Osteoblast (primary cell): ENCODE results near the gene DBH. TPM values are rescaled to one million over a fixed set of nuclear protein-coding genes. Genes with fewer than 3 reads are reported as not detected.

Experiments used
- DNase-seq: peaks from one replicate; pipeline ENCODE4 v3.0.0; 2011; ENCODE audit warnings: low spot score, mixed read lengths; ENCODE audit not compliant: insufficient read length; ENCODE audit errors: missing footprints
- H2AFZ ChIP-seq: 2 replicates; pipeline ENCODE4 v1.6.0; 2011; ENCODE audit warnings: mild to moderate bottlenecking, low read length
- H3K27ac ChIP-seq: 2 replicates; pipeline ENCODE4 v1.5.1; 2011; ENCODE audit warnings: mild to moderate bottlenecking, low read depth, low read length, moderate library complexity
- H3K27me3 ChIP-seq: 2 replicates; pipeline ENCODE4 v1.6.0; 2012; ENCODE audit warnings: mild to moderate bottlenecking, control low read depth, inconsistent platforms, low read length, moderate library complexity; ENCODE audit not compliant: insufficient read depth
- H3K36me3 ChIP-seq: 2 replicates; pipeline ENCODE4 v1.5.1; 2011; ENCODE audit warnings: mild to moderate bottlenecking, low read length, control low read depth, moderate library complexity; ENCODE audit not compliant: insufficient read depth
- H3K4me1 ChIP-seq: 2 replicates; pipeline ENCODE4 v1.5.1; 2011; ENCODE audit warnings: mild to moderate bottlenecking, low read length, control low read depth, moderate library complexity; ENCODE audit not compliant: insufficient read depth
- H3K4me2 ChIP-seq: 2 replicates; pipeline ENCODE4 v1.6.0; 2011; ENCODE audit warnings: mild to moderate bottlenecking, low read length; ENCODE audit not compliant: insufficient read depth
- H3K4me3 ChIP-seq: fragments of 200-600 bp; sonication (generic); 3 replicates; pipeline ENCODE4 v1.5.1; 2012; ENCODE audit warnings: mild to moderate bottlenecking, low read length, inconsistent platforms; ENCODE audit not compliant: insufficient read depth
- H3K79me2 ChIP-seq: 2 replicates; pipeline ENCODE4 v1.6.0; 2012; ENCODE audit warnings: mild to moderate bottlenecking, low read length, control low read depth, inconsistent platforms; ENCODE audit not compliant: insufficient read depth
- H3K9me3 ChIP-seq: 2 replicates; pipeline ENCODE4 v1.5.1; 2011; ENCODE audit warnings: low read depth, low read length, control low read depth
- H4K20me1 ChIP-seq: 2 replicates; pipeline ENCODE4 v1.6.0; 2012; ENCODE audit warnings: mild to moderate bottlenecking, low read length, control low read depth; ENCODE audit not compliant: insufficient read depth
- total RNA-seq: library from RNA; depleted of rRNA; stranded (reverse); fragments of >200 nt; gene quantifications from 2 replicates; pipeline ENCODE4 v1.2.3, GENCODE V29; 2012
- TF ChIP-seq, protein P1 (sequence below): IDR thresholded peaks from 2 replicates; pipeline ENCODE4 v1.5.1; 2011; ENCODE audit warnings: mild to moderate bottlenecking, low read depth, low read length, moderate library complexity; ENCODE audit errors: extremely low read depth

DBH gene
- total RNA-seq, 1 donor: not detected

DNA sequence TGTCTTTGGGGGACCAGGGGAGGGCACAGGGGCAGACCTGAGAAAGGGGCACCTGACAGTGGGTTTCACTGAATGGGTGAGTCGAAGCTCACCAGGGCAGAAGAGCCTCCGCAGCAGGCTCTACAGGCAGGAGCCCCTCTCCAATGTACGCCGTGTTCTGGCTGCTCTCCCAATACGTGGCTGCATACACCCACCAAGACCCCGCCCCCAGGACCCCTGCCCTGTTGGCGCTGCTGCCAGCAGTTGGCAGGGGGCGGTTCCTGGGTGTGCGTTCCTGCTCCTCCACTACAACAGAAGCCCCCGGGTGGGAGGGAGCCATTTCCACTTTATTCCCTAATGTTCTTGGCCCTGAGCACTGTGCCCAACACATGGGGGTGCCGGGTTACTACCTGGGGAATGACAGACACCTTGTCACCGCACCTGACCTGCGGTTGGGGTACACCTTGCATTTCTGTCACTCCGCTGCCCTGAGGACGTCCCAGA, 71.6 kb downstream of the DBH start:
- Histone ChIP-seq H3K36me3 (no peaks in the 10 kb centered on the region), H2AFZ (no peak overlapping the region), H3K27me3 (no peaks in the 10 kb centered on the region), H3K4me3 (no peak overlapping the region), H3K9me3 (no peaks in the 10 kb centered on the region), H3K79me2 (no peaks in the 10 kb centered on the region), H4K20me1 (no peaks in the 10 kb centered on the region), H3K4me2 (no peak overlapping the region), H3K27ac (peak overlapping the region; percentile 62), H3K4me1 (peaks cover 33% of the 10 kb centered on the region)
- TF ChIP-seq, protein P1, sequence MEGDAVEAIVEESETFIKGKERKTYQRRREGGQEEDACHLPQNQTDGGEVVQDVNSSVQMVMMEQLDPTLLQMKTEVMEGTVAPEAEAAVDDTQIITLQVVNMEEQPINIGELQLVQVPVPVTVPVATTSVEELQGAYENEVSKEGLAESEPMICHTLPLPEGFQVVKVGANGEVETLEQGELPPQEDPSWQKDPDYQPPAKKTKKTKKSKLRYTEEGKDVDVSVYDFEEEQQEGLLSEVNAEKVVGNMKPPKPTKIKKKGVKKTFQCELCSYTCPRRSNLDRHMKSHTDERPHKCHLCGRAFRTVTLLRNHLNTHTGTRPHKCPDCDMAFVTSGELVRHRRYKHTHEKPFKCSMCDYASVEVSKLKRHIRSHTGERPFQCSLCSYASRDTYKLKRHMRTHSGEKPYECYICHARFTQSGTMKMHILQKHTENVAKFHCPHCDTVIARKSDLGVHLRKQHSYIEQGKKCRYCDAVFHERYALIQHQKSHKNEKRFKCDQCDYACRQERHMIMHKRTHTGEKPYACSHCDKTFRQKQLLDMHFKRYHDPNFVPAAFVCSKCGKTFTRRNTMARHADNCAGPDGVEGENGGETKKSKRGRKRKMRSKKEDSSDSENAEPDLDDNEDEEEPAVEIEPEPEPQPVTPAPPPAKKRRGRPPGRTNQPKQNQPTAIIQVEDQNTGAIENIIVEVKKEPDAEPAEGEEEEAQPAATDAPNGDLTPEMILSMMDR: no peak
- DNase-seq: no peak

DNA sequence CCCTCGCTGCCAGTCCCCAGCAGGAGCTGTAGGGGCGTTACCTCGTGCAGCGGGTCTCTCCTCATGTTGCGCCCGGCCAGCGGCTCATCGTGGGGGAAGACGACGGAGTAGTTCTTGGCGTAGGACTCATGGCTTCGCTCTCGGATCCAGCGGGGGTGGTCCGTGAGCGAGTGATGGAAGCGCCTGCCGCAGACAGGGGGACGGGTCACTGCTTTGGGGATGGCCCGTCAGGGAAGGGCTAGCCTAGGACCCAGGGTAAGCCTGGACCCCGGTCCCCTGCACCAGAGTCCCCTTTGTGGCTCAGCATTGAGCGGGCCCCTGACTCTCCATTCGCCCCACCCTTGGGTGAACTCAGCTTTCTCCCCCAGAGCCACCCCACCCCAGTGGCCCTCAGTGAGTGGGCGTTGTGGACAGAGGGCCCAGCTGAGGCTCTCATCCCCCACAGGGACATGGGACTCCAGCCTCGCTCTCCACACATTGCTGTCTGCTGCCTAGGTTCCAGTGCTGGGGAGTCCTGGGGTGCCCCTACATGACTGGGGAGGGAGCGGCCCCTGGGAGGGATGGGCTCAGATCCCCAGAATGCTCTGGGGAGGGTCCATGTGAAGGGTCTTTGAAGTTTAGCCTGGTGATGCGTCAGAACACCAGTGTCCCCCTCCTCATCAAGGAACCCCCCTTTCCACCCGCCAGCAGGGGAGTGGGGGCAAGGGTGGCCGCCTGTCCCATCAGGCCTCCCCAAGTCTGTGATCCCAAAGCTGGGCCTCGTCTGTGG, 72.3 kb downstream of the DBH start:
- H2AFZ ChIP-seq: no peak overlapping the region
- DNase-seq: no peak
- no peaks in the 10 kb centered on the region for H3K36me3 ChIP-seq
- no peaks in the 10 kb centered on the region for H3K27me3 ChIP-seq
- H3K79me2 ChIP-seq: no peaks in the 10 kb centered on the region
- no peaks in the 10 kb centered on the region for H3K9me3 ChIP-seq
- H4K20me1 ChIP-seq: no peaks in the 10 kb centered on the region
- no peak overlapping the region for H3K4me3 ChIP-seq
- H3K4me1 ChIP-seq: peaks cover 33% of the 10 kb centered on the region
- no peak overlapping the region for H3K4me2 ChIP-seq
- TF ChIP-seq, protein P1: no peak
- H3K27ac ChIP-seq: no peak overlapping the region

Other genes starting within 250 kb of the DBH start
- gene REXO4, start 218.4 kb upstream of the DBH start, total RNA-seq: 10.6 and 11.9 TPM in 2 replicates
- 1.2 and 1.4 TPM in 2 replicates for gene ADAMTS13, start 214.0 kb upstream of the DBH start, total RNA-seq
- 8.0 and 9.0 TPM in 2 replicates for gene CACFD1, start 176.4 kb upstream of the DBH start, total RNA-seq
- gene SLC2A6, start 157.3 kb upstream of the DBH start, total RNA-seq: 25.3 TPM in 2 replicates
- not detected in 2 replicates for gene MYMK, start 111.4 kb upstream of the DBH start, total RNA-seq
- gene ADAMTSL2, start 101.7 kb upstream of the DBH start, total RNA-seq: under 0.01 and 0.29 TPM in 2 replicates
- gene FAM163B, start 27.0 kb upstream of the DBH start, total RNA-seq: not detected in 2 replicates
- 5.4 and 10.9 TPM in 2 replicates for gene SARDH, start 102.0 kb downstream of the DBH start, total RNA-seq